HUES6 (cell line): ENCODE data around the gene DIS3L2.
"Not testable (repeated sequence)": the region's sequence is repeated elsewhere in the genome, so short reads cannot be mapped to it uniquely, and the experiment has no call there.

Source experiments
- H3K27ac ChIP-seq: 2 replicates; pipeline ENCODE4 v1.7.0; 2013; ENCODE audit warnings: low read depth, mild to moderate bottlenecking, low read length, inconsistent platforms
- H3K27me3 ChIP-seq: 2 replicates; pipeline ENCODE4 v1.6.1; 2013; ENCODE audit warnings: low read length; ENCODE audit not compliant: control insufficient read depth, insufficient read depth
- H3K36me3 ChIP-seq: 2 replicates; pipeline ENCODE4 v1.6.1; 2013; ENCODE audit warnings: low read length; ENCODE audit not compliant: control insufficient read depth, insufficient read depth
- H3K4me1 ChIP-seq: 2 replicates; pipeline ENCODE4 v1.6.1; 2013; ENCODE audit warnings: low read length; ENCODE audit not compliant: control insufficient read depth, insufficient read depth
- H3K4me3 ChIP-seq: 2 replicates; pipeline ENCODE4 v1.5.1; 2013; ENCODE audit warnings: low read depth, low read length
- H3K9ac ChIP-seq: one replicate; pipeline ENCODE4 v1.6.1; 2013; ENCODE audit warnings: mild to moderate bottlenecking, low read length
- H3K9me3 ChIP-seq: 2 replicates; pipeline ENCODE4 v1.6.1; 2013; ENCODE audit warnings: low read depth, low read length; ENCODE audit not compliant: control insufficient read depth, insufficient read depth

The DIS3L2 gene

DNA sequence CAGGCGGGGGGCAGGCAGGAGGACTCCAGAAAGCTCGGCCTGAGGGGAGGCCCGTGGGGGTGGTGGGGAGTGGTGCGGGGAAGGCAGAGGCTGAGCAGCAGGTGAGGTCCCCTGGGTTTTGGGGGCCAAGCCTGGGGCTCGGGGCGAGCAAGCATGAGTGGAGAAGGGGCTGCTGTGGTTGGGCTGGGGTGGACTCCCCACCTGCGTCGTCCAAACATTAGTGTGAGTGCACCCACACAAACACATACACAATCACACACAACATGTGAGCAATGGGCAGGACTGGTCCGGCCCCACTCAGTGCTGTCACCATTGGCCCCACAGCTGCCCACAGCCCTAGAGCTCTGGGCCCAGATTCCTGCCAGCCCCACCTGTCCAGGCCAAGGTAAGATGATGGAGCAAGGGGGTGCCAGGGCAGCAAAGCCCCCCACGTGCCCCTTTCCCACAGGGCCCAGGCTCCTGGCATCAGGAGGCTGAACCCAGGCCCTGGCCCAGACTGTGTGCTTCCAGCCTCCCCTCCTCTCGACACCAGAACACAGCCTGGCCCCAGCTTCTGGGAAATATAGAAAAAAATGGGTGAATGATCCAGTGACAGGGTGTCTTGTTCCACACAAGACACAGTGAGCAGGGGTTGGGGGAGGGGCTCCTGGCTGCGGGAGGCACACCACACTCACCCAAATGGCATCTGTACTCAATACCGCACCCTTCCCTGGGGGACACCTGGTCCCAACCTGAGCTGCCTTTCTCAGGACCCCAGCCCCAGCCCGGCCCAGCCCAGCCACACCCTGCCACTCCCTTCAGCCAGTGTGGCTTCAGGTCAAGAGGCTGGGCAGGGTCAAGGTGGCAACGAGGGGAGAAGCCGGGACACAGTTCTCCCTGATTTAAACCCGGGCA lies 416.6 kb downstream of the DIS3L2 start:
- Histone ChIP-seq H3K4me1 (peaks cover 8% of the 10 kb centered on the region), H3K36me3 (no peaks in the 10 kb centered on the region), H3K27me3 (no peaks in the 10 kb centered on the region; the same call in 1 of the 2 replicates), H3K9ac (no peak overlapping the region), H3K9me3 (no peaks in the 10 kb centered on the region), H3K27ac (no peak overlapping the region), H3K4me3 (no peak overlapping the region)

DNA sequence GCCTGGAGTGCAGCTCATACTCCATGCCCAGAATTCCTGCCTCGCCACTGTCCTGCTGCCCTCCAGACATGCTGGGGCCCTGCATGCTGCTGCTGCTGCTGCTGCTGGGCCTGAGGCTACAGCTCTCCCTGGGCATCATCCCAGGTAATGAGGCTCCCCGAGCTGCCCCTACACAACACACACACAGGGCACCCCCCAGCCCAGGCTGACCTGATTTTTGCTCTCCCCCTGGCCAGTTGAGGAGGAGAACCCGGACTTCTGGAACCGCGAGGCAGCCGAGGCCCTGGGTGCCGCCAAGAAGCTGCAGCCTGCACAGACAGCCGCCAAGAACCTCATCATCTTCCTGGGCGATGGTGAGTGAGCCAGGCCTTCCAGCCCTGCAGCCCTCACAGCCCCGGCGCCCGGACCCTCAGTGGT lies 417.2 kb downstream of the DIS3L2 start, which contains the start of gene ALPP:
ALPP (plus strand) TSS at position 17 of the 417 bp plus-strand sequence; CDS start at position 69, 52 bp downstream.
- not testable (repeated sequence) for H3K27me3 ChIP-seq, H3K4me3 ChIP-seq, H3K9ac ChIP-seq, H3K36me3 ChIP-seq, H3K9me3 ChIP-seq, H3K27ac ChIP-seq, H3K4me1 ChIP-seq

DNA sequence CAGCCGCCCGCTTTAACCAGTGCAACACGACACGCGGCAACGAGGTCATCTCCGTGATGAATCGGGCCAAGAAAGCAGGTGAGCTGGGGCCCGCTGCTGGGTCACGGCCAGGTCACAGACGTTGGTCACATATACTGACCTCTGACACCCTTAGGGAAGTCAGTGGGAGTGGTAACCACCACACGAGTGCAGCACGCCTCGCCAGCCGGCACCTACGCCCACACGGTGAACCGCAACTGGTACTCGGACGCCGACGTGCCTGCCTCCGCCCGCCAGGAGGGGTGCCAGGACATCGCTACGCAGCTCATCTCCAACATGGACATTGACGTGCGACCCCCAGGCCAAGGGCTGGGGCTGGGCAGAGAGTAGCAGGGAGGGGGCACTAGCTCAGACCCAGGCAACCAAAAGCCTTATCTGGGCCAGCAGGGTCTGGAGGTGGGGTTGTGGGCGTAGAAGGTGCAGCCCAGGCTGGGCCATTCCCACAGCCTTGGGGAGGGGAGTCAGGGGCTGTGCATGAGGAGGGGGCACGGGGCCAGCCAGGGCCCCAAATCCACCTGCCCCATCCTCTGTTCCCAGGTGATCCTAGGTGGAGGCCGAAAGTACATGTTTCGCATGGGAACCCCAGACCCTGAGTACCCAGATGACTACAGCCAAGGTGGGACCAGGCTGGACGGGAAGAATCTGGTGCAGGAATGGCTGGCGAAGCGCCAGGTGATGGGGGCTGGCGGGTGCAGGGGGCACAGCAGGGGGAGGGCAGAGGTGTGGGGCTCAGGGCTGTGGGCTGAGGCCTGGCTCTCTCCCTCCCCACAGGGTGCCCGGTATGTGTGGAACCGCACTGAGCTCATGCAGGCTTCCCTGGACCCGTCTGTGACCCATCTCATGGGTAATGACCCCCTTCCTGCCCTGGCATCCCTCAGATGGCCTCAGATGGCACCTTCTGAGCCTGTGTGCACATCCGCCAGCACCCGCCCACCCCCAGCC lies 418.4 kb downstream of the DIS3L2 start:
- H3K9ac ChIP-seq, H3K27ac ChIP-seq, H3K9me3 ChIP-seq, H3K4me3 ChIP-seq, H3K27me3 ChIP-seq, H3K4me1 ChIP-seq, H3K36me3 ChIP-seq: not testable (repeated sequence)

DNA sequence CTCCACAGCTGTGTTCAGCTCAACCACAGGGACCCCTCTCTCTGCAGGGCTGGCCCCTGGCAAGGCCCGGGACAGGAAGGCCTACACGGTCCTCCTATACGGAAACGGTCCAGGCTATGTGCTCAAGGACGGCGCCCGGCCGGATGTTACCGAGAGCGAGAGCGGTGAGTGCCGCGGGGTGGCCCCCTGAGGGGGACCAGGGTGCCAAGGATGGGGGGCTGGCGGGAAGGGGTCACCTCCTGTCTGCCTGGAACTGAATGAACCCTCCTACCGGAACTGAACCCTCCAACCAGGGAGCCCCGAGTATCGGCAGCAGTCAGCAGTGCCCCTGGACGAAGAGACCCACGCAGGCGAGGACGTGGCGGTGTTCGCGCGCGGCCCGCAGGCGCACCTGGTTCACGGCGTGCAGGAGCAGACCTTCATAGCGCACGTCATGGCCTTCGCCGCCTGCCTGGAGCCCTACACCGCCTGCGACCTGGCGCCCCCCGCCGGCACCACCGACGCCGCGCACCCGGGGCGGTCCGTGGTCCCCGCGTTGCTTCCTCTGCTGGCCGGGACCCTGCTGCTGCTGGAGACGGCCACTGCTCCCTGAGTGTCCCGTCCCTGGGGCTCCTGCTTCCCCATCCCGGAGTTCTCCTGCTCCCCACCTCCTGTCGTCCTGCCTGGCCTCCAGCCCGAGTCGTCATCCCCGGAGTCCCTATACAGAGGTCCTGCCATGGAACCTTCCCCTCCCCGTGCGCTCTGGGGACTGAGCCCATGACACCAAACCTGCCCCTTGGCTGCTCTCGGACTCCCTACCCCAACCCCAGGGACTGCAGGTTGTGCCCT lies 419.9 kb downstream of the DIS3L2 start:
- not testable (repeated sequence) for H3K9me3 ChIP-seq, H3K9ac ChIP-seq, H3K27ac ChIP-seq, H3K4me3 ChIP-seq, H3K36me3 ChIP-seq
- Histone ChIP-seq H3K4me1 (peaks cover 11% of the 10 kb centered on the region; the same call in 1 of the 2 replicates), H3K27me3 (peaks cover 24% of the 10 kb centered on the region)

DNA sequence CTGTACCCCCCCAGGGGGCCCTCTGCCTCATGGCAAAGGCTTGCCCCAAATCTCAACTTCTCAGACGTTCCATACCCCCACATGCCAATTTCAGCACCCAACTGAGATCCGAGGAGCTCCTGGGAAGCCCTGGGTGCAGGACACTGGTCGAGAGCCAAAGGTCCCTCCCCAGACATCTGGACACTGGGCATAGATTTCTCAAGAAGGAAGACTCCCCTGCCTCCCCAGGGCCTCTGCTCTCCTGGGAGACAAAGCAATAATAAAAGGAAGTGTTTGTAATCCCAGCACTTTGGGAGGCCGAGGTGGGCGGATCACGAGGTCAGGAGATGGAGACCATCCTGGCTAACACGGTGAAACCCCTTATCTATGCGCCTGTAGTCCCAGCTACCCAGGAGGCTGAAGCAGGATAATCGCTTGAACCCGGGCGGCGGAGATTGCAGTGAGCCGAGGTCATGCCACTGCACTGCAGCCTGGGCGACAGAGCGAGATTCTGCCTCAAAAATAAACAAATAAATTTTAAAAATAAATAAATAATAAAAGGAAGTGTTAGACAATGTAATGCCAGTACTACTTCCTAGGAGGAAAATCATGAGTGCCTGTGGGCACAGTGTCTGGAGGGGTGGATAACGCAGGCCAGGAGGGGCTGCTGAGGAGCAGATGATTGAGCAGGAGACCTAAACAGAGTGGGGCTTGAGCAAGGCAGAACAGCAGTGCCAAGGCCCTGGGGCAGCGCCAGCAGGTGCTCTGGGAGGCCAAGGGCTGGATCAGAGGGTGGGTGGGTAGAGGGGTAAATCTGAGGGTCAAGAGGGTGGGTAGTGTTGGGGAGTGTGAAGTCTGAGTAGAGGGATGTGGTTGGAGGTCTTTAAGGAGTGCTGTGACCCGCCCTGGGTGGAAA lies 421.1 kb downstream of the DIS3L2 start:
- no peak overlapping the region for H3K4me3 ChIP-seq

DNA sequence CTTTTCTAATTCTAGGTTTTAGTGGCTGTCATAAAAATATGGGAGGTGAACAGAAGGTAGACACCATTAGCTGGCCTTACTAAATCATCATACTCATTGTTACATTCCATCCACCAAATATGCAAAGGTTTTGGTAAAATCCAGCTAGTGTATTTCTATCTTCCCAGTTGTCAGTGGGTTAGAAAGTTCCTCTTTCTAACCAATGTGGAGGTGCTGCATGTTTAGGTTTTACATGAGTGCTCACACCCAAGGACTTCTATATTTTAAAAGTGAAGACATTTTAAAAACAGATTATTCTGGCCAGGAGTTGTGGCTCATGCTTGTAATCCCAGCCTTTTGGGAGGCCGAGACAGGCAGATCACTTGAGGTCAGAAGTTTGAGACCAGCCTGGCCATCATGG lies 423.0 kb downstream of the DIS3L2 start:
- Histone ChIP-seq H3K36me3 (no peaks in the 10 kb centered on the region), H3K27ac (no peak overlapping the region), H3K9me3 (no peaks in the 10 kb centered on the region), H3K4me3 (no peak overlapping the region), H3K9ac (no peak overlapping the region), H3K27me3 (peaks cover 54% of the 10 kb centered on the region), H3K4me1 (peaks cover 22% of the 10 kb centered on the region)

More for the DNA sequence above, 421.1 kb downstream of the DIS3L2 start:
- Histone ChIP-seq H3K9me3 (no peaks in the 10 kb centered on the region), H3K27me3 (peaks cover 36% of the 10 kb centered on the region), H3K9ac (no peak overlapping the region), H3K4me1 (peaks cover 11% of the 10 kb centered on the region; the same call in 1 of the 2 replicates), H3K36me3 (no peaks in the 10 kb centered on the region), H3K27ac (no peak overlapping the region)

DNA sequence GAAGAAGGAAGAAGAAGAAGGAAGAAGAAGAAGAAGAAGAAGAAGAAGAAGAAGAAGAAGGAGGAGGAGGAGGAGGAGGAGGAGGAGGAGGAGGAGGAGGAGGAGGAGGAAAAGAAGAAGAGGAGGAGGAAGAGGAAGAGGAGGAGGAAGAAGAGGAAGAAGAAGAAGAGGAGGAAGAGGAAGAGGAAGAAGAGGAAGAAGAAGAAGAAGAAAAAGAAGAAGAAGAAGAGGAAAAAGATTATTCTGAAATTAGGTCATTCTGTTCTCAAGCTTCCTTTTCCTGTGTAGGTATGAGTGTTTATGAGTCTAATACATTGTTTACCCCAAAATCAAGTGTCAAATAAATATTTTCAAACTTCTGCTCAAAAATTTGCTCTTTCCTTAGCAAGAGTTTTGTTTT lies 423.5 kb downstream of the DIS3L2 start:
- not testable (repeated sequence) for H3K27ac ChIP-seq

DNA sequence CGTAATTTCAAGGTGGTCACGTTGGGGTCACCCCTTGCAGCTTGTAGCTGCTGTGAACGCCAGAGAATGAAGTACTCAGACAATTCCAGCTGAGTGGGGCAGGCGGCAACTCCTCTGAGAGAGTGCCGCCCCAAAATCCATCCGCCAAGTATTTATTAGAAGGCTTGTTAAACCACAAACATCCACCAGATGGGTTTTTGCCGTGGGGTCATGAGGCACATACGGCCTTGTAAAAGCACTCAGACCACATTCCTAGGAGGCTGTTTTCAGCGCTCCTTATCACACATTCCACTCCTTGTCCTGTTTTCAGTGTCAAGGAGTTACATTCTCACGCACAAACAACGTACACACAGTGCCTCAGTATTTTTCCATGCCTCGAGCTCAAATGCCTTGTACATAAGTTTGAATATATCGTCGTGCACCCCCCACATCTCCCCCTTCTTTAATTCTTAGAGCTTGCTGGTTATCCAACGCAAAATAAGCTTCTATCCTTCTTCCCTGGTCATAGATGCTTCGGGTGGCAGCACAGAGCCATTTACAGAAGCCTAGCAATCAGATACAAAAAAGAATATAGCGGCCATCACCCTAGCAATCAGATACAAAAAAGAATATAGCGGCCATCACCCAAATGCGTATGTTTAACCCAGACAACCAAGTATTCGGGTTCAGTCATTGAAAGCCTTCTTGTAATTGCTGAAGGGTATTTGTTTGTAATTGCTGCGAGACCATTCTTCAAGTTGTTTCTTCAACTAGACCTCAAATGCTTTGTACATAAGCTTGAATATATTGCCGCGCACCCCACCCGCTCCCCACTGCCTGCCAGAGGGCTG lies 424.4 kb downstream of the DIS3L2 start:
- peak overlapping the region; percentile 73 for H3K9ac ChIP-seq
- H3K4me3 ChIP-seq, result peak overlapping the region; percentile 65
- H3K27ac ChIP-seq, result no peak overlapping the region
- H3K9me3 ChIP-seq, result no peaks in the 10 kb centered on the region
- H3K4me1 ChIP-seq, result peaks cover 32% of the 10 kb centered on the region
- peaks cover 67% of the 10 kb centered on the region for H3K27me3 ChIP-seq
- no peaks in the 10 kb centered on the region for H3K36me3 ChIP-seq

More for the DNA sequence above, 423.5 kb downstream of the DIS3L2 start:
- H3K36me3 ChIP-seq, H3K9ac ChIP-seq, H3K4me3 ChIP-seq, H3K9me3 ChIP-seq: not testable (repeated sequence)
- H3K27me3 ChIP-seq, result peaks cover 60% of the 10 kb centered on the region
- H3K4me1 ChIP-seq, result peaks cover 28% of the 10 kb centered on the region

DNA sequence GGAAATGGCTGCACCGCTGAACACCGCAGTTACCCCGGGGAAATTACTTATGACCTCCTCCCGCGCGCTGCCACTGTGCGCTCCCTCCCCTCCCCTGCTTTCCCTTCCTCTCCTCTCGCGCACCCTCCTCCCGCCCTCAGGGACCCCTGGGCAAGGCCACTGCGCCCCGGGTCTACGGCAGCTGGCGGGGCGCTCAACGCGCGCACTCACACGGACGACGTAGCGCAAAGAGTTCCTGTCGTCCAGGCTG lies 424.9 kb downstream of the DIS3L2 start:
- H3K9ac ChIP-seq, result peak overlapping the region; percentile 73
- no peak overlapping the region for H3K27ac ChIP-seq
- peak overlapping the region; percentile 65 for H3K4me3 ChIP-seq
- H3K36me3 ChIP-seq, result no peaks in the 10 kb centered on the region
- no peaks in the 10 kb centered on the region for H3K9me3 ChIP-seq
- peaks cover 34% of the 10 kb centered on the region for H3K4me1 ChIP-seq
- peaks cover 69% of the 10 kb centered on the region for H3K27me3 ChIP-seq
